Cardiac fibroblast (primary cell): ENCODE measurements around the gene NQO1.

Experiments
- DNase-seq, 2 donors: peaks; one replicate each; pipeline versions ENCODE4 v3.0.0 to v3.0.0-alpha.2; 2010; ENCODE audit warnings: low read depth in 2 of 2
- H3K4me3 ChIP-seq, 2 donors: replicated peaks in 1 of 2; 1 replicate in 1 of 2; 2 replicates in 1 of 2; pipeline ENCODE4 v1.5.1; 2011; ENCODE audit warnings: low read depth in 2 of 2, low read length in 2 of 2, mild to moderate bottlenecking in 2 of 2, moderate library complexity in 1 of 2
- CTCF ChIP-seq: IDR thresholded peaks from one replicate; pipeline ENCODE4 v1.5.1; 2011; ENCODE audit warnings: low read depth, mild to moderate bottlenecking, low read length, inconsistent platforms

NQO1 gene

GRCh38 chr16:69706975-69707340, 19.4 kb downstream of the NQO1 start:
- no peak for TF ChIP-seq CTCF
- no peak for DNase-seq
- H3K4me3 ChIP-seq: no peak overlapping the region

GRCh38 chr16:69706256-69706974, 19.9 kb downstream of the NQO1 start:
- peak; percentile 61 to 62 for DNase-seq
- TF ChIP-seq CTCF: no peak
- H3K4me3 ChIP-seq: no peak overlapping the region

- no peak for TF ChIP-seq CTCF
- no peak overlapping the region for H3K4me3 ChIP-seq
- DNase-seq: peak; percentile 44 to 59
Observed at GRCh38 chr16:69703638-69704037, 22.7 kb downstream of the NQO1 start.

- no peak for TF ChIP-seq CTCF
Observed at GRCh38 chr16:69701866-69702265, 24.5 kb downstream of the NQO1 start.

GRCh38 chr16:69701452-69701851, 24.9 kb downstream of the NQO1 start:
- H3K4me3 ChIP-seq: no peak overlapping the region
- TF ChIP-seq CTCF: no peak
- no peak for DNase-seq

More at GRCh38 chr16:69701866-69702265, 24.5 kb downstream of the NQO1 start:
- DNase-seq: no peak
- H3K4me3 ChIP-seq: no peak overlapping the region

- H3K4me3 ChIP-seq: no peak overlapping the region
- DNase-seq: no peak
- TF ChIP-seq CTCF: no peak
Observed at GRCh38 chr16:69699915-69700314, 26.4 kb downstream of the NQO1 start.

- no peak for DNase-seq
- TF ChIP-seq CTCF: no peak
- H3K4me3 ChIP-seq: no peak overlapping the region
Observed at GRCh38 chr16:69698404-69698803, 28.0 kb downstream of the NQO1 start.
